ENCODE measurements around the gene KCNK15.
"Not testable (repeated sequence)": the region's sequence is repeated elsewhere in the genome, so short reads cannot be mapped to it uniquely, and the experiment has no call there.

The KCNK15 gene

GRCh38 chr20:44759595-44759994, 13.9 kb downstream of the KCNK15 start:
- no peak for DNase-seq (ENCODE audit: low read depth)

- DNase-seq (ENCODE audit: low read depth) = no peak
Measured at GRCh38 chr20:44761423-44761822, 15.8 kb downstream of the KCNK15 start.

- DNase-seq (ENCODE audit: low read depth) = no peak
Measured at GRCh38 chr20:44762466-44763140, 16.9 kb downstream of the KCNK15 start.

- DNase-seq (ENCODE audit: low read depth) = not testable (repeated sequence)
Measured at GRCh38 chr20:44763798-44764197, 18.1 kb downstream of the KCNK15 start.

- DNase-seq (ENCODE audit: low read depth) = no peak
Measured at GRCh38 chr20:44765091-44765490, 19.4 kb downstream of the KCNK15 start.

- no peak for DNase-seq (ENCODE audit: low read depth)
Measured at GRCh38 chr20:44765701-44766347, 20.2 kb downstream of the KCNK15 start.

- no peak for DNase-seq (ENCODE audit: low read depth)
Measured at GRCh38 chr20:44768256-44768655, 22.6 kb downstream of the KCNK15 start.

- no peak for DNase-seq (ENCODE audit: low read depth)
Measured at GRCh38 chr20:44768854-44769480, 23.3 kb downstream of the KCNK15 start.

- no peak for DNase-seq (ENCODE audit: low read depth)
Measured at GRCh38 chr20:44769481-44769863, 23.8 kb downstream of the KCNK15 start.

GRCh38 chr20:44770484-44771171, 25.0 kb downstream of the KCNK15 start:
- no peak for DNase-seq (ENCODE audit: low read depth)

- DNase-seq (ENCODE audit: low read depth) = no peak
Measured at GRCh38 chr20:44771172-44771535, 25.5 kb downstream of the KCNK15 start.

GRCh38 chr20:44772636-44773035, 27.0 kb downstream of the KCNK15 start:
- no peak for DNase-seq (ENCODE audit: low read depth)

- DNase-seq (ENCODE audit: low read depth) = no peak
Measured at GRCh38 chr20:44773070-44773829, 27.6 kb downstream of the KCNK15 start.

- DNase-seq (ENCODE audit: low read depth) = no peak
Measured at GRCh38 chr20:44776980-44777379, 31.3 kb downstream of the KCNK15 start.

GRCh38 chr20:44780226-44780625, 34.6 kb downstream of the KCNK15 start:
- no peak for DNase-seq (ENCODE audit: low read depth)

GRCh38 chr20:44781118-44781517, 35.5 kb downstream of the KCNK15 start:
- no peak for DNase-seq (ENCODE audit: low read depth)

- no peak for DNase-seq (ENCODE audit: low read depth)
Measured at GRCh38 chr20:44781791-44782190, 36.1 kb downstream of the KCNK15 start.

- DNase-seq (ENCODE audit: low read depth) = no peak
Measured at GRCh38 chr20:44784688-44785087, 39.0 kb downstream of the KCNK15 start.

- no peak for DNase-seq (ENCODE audit: low read depth)
Measured at GRCh38 chr20:44785768-44786167, 40.1 kb downstream of the KCNK15 start.

- no peak for DNase-seq (ENCODE audit: low read depth)
Measured at GRCh38 chr20:44787299-44787698, 41.6 kb downstream of the KCNK15 start.

GRCh38 chr20:44788706-44789456, 43.2 kb downstream of the KCNK15 start:
- DNase-seq (ENCODE audit: low read depth) = no peak
